KMS-11 (cell line): ENCODE results near the gene ZNF397.
A peak's percentile ranks its signal among the peaks of the same experiment; 100 is the strongest.

Source experiments
- H2AFZ ChIP-seq: fragments of 200-600 bp; sonication (generic); 2 replicates; pipeline ENCODE4 v1.6.1; 2016; ENCODE audit warnings: antibody characterized with exemption, mixed run types, low read depth
- H3K27ac ChIP-seq: fragments of 200-600 bp; sonication (generic); 2 replicates; pipeline ENCODE4 v1.6.1; 2016; ENCODE audit warnings: mild to moderate bottlenecking, mixed run types
- H3K27me3 ChIP-seq: fragments of 200-600 bp; sonication (generic); 2 replicates; pipeline ENCODE4 v1.6.1; 2017; ENCODE audit warnings: mild to moderate bottlenecking, low read depth, mixed run types, moderate library complexity; ENCODE audit not compliant: insufficient read depth
- H3K36me3 ChIP-seq: fragments of 200-600 bp; sonication (generic); 2 replicates; pipeline ENCODE4 v1.6.1; 2017; ENCODE audit warnings: mild to moderate bottlenecking, mixed run types; ENCODE audit not compliant: insufficient read depth
- H3K4me1 ChIP-seq: fragments of 200-600 bp; sonication (generic); 2 replicates; pipeline ENCODE4 v1.6.1; 2016; ENCODE audit warnings: mild to moderate bottlenecking, low read depth, mixed run types; ENCODE audit not compliant: poor library complexity, severe bottlenecking
- H3K4me2 ChIP-seq: fragments of 200-600 bp; sonication (generic); 2 replicates; pipeline ENCODE4 v1.7.0; 2016; ENCODE audit warnings: mild to moderate bottlenecking, mixed run types
- H3K4me3 ChIP-seq: fragments of 200-600 bp; sonication (generic); IDR thresholded peaks from 2 replicates; pipeline ENCODE4 v1.6.1; 2017; ENCODE audit warnings: low read depth, low read length, mixed read lengths; ENCODE audit not compliant: insufficient read depth
- H3K79me2 ChIP-seq: fragments of 200-600 bp; sonication (generic); 2 replicates; pipeline ENCODE4 v1.6.1; 2016; ENCODE audit warnings: low read depth, mixed run types; ENCODE audit not compliant: insufficient read depth
- H3K9ac ChIP-seq: fragments of 200-600 bp; sonication (generic); 2 replicates; pipeline ENCODE4 v1.6.1; 2016; ENCODE audit warnings: mild to moderate bottlenecking, mixed run types
- H4K20me1 ChIP-seq: fragments of 200-600 bp; sonication (generic); 2 replicates; pipeline ENCODE4 v1.6.1; 2016; ENCODE audit warnings: mild to moderate bottlenecking, mixed run types; ENCODE audit not compliant: insufficient read depth
- CTCF ChIP-seq: fragments of 200-600 bp; sonication (generic); conservative IDR thresholded peaks from 2 replicates; pipeline ENCODE4 v1.6.1; 2017; ENCODE audit warnings: low read depth, mild to moderate bottlenecking, antibody characterized with exemption, low read length, moderate library complexity, mixed read lengths

The ZNF397 gene

GRCh38 chr18:35227254-35227653 is 13.6 kb upstream of the ZNF397 start:
- no peaks in the 10 kb centered on the region for H4K20me1 ChIP-seq
- no peak overlapping the region for H3K27ac ChIP-seq
- no peak overlapping the region for H2AFZ ChIP-seq
- no peaks in the 10 kb centered on the region for H3K4me1 ChIP-seq
- no peaks in the 10 kb centered on the region for H3K36me3 ChIP-seq
- H3K4me3 ChIP-seq = no peak overlapping the region
- no peak for TF ChIP-seq CTCF
- H3K27me3 ChIP-seq = no peaks in the 10 kb centered on the region
- H3K79me2 ChIP-seq = no peaks in the 10 kb centered on the region
- no peak overlapping the region for H3K9ac ChIP-seq
- no peak overlapping the region for H3K4me2 ChIP-seq

GRCh38 chr18:35231052-35231451 is 9.8 kb upstream of the ZNF397 start:
- Histone ChIP-seq H2AFZ (peak overlapping the region; percentile 48; the same call in 1 of the 2 replicates), H3K4me2 (peak overlapping the region; percentile 46), H3K36me3 (no peaks in the 10 kb centered on the region), H3K4me3 (no peak overlapping the region), H3K4me1 (no peaks in the 10 kb centered on the region), H3K27ac (no peak overlapping the region), H3K79me2 (no peaks in the 10 kb centered on the region), H3K27me3 (no peaks in the 10 kb centered on the region), H4K20me1 (no peaks in the 10 kb centered on the region), H3K9ac (no peak overlapping the region)
- peak; percentile 93 for TF ChIP-seq CTCF

GRCh38 chr18:35236571-35237363 is 4.1 kb upstream of the ZNF397 start:
- Histone ChIP-seq H3K4me2 (no peak overlapping the region), H3K36me3 (no peaks in the 10 kb centered on the region), H3K4me1 (peaks cover 1% of the 10 kb centered on the region), H4K20me1 (no peaks in the 10 kb centered on the region), H3K79me2 (peaks cover 7% of the 10 kb centered on the region; the same call in 1 of the 2 replicates), H3K9ac (no peak overlapping the region), H3K27me3 (no peaks in the 10 kb centered on the region), H2AFZ (no peak overlapping the region), H3K27ac (no peak overlapping the region), H3K4me3 (no peak overlapping the region)
- TF ChIP-seq CTCF = no peak

GRCh38 chr18:35239314-35239713 is 1.5 kb upstream of the ZNF397 start:
- H3K27ac ChIP-seq = no peak overlapping the region
- no peaks in the 10 kb centered on the region for H4K20me1 ChIP-seq
- H3K9ac ChIP-seq = no peak overlapping the region
- no peaks in the 10 kb centered on the region for H3K27me3 ChIP-seq
- peaks cover 16% of the 10 kb centered on the region; the same call in 1 of the 2 replicates for H3K79me2 ChIP-seq
- TF ChIP-seq CTCF = no peak
- H3K4me1 ChIP-seq = peaks cover 4% of the 10 kb centered on the region
- peaks cover 14% of the 10 kb centered on the region; the same call in 1 of the 2 replicates for H3K36me3 ChIP-seq
- H2AFZ ChIP-seq = no peak overlapping the region
- H3K4me2 ChIP-seq = no peak overlapping the region
- H3K4me3 ChIP-seq = no peak overlapping the region
